Measurements from ENCODE around the gene MSH6.

Gene MSH6

DNA sequence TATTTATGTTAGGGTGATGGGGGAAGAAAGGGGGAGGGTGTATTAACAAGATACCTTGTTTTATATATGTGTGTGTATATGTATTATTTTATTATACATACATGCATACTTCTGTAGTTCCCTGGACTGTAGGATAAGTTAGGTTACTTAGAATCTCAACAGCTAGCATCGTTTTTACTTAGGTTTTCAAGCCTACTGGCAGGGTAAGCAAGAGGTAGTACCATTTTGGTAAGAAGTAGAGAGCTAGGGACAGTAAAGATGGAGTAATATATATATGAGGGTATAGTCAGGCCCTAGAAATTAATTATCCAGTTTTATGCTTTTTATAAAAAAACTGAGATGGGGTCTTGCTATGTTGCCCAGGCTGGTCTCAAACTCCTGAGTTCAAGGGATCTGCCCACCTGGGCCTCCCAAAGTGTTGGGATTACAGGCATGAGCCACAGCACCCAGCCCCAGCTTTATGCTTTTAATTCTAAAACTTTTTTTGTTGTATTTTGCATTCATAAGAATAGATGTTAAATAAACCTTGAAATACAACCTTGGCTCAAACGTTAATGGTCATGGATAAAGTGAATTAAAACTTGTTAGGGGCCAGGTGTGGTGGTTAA, 13.2 kb downstream of the MSH6 start:
- no peak for DNase-seq (ENCODE audit: low read depth)
- H3K4me3 ChIP-seq (ENCODE audit: control insufficient read depth, low read depth, low read length): no peak overlapping the region
- TF ChIP-seq, protein P1, sequence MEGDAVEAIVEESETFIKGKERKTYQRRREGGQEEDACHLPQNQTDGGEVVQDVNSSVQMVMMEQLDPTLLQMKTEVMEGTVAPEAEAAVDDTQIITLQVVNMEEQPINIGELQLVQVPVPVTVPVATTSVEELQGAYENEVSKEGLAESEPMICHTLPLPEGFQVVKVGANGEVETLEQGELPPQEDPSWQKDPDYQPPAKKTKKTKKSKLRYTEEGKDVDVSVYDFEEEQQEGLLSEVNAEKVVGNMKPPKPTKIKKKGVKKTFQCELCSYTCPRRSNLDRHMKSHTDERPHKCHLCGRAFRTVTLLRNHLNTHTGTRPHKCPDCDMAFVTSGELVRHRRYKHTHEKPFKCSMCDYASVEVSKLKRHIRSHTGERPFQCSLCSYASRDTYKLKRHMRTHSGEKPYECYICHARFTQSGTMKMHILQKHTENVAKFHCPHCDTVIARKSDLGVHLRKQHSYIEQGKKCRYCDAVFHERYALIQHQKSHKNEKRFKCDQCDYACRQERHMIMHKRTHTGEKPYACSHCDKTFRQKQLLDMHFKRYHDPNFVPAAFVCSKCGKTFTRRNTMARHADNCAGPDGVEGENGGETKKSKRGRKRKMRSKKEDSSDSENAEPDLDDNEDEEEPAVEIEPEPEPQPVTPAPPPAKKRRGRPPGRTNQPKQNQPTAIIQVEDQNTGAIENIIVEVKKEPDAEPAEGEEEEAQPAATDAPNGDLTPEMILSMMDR (conservative IDR thresholded peaks at IDR 0.05; ENCODE audit: control insufficient read depth, insufficient read depth, low read depth, low read length): no peak

DNA sequence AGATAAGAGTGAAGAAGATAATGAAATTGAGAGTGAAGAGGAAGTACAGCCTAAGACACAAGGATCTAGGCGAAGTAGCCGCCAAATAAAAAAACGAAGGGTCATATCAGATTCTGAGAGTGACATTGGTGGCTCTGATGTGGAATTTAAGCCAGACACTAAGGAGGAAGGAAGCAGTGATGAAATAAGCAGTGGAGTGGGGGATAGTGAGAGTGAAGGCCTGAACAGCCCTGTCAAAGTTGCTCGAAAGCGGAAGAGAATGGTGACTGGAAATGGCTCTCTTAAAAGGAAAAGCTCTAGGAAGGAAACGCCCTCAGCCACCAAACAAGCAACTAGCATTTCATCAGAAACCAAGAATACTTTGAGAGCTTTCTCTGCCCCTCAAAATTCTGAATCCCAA, 15.7 kb downstream of the MSH6 start:
- TF ChIP-seq, protein P1 (conservative IDR thresholded peaks at IDR 0.05; ENCODE audit: control insufficient read depth, insufficient read depth, low read depth, low read length): no peak
- H3K4me3 ChIP-seq (ENCODE audit: control insufficient read depth, low read depth, low read length): no peak overlapping the region
- DNase-seq (ENCODE audit: low read depth): no peak

DNA sequence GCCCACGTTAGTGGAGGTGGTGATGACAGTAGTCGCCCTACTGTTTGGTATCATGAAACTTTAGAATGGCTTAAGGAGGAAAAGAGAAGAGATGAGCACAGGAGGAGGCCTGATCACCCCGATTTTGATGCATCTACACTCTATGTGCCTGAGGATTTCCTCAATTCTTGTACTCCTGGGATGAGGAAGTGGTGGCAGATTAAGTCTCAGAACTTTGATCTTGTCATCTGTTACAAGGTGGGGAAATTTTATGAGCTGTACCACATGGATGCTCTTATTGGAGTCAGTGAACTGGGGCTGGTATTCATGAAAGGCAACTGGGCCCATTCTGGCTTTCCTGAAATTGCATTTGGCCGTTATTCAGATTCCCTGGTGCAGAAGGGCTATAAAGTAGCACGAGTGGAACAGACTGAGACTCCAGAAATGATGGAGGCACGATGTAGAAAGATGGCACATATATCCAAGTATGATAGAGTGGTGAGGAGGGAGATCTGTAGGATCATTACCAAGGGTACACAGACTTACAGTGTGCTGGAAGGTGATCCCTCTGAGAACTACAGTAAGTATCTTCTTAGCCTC, 16.2 kb downstream of the MSH6 start:
- no peak for DNase-seq (ENCODE audit: low read depth)
- no peak overlapping the region for H3K4me3 ChIP-seq (ENCODE audit: control insufficient read depth, low read depth, low read length)
- TF ChIP-seq, protein P1 (conservative IDR thresholded peaks at IDR 0.05; ENCODE audit: control insufficient read depth, insufficient read depth, low read depth, low read length): no peak

DNA sequence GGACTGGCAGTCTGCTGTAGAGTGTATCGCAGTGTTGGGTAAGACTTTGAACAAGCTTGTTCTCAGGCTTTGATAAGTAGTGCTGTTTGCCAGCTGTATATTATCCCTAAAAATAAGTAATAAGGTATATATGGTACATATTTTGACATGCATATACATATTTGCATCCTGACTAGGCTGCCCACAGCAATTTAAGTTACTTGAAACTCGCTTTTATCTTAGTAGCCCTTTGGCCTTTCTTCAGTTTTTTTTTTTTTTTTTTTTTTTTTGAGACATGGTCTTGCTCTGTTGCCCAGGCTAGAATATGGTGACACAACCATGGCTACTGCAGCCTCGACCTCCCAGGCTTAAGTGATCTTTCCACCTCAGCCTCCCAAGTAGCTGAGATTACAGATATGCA, 18.2 kb downstream of the MSH6 start:
- TF ChIP-seq, protein P1 (conservative IDR thresholded peaks at IDR 0.05; ENCODE audit: control insufficient read depth, insufficient read depth, low read depth, low read length): no peak
- no peak for DNase-seq (ENCODE audit: low read depth)
- no peak overlapping the region for H3K4me3 ChIP-seq (ENCODE audit: control insufficient read depth, low read depth, low read length)

DNA sequence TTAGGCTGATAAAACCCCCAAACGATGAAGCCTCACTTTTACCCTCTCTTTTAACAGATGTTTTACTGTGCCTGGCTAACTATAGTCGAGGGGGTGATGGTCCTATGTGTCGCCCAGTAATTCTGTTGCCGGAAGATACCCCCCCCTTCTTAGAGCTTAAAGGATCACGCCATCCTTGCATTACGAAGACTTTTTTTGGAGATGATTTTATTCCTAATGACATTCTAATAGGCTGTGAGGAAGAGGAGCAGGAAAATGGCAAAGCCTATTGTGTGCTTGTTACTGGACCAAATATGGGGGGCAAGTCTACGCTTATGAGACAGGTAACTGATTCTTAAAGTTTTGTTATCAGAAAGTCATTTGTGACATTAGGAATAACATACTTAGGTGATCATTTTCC, 20.4 kb downstream of the MSH6 start:
- DNase-seq (ENCODE audit: low read depth): no peak
- no peak overlapping the region for H3K4me3 ChIP-seq (ENCODE audit: control insufficient read depth, low read depth, low read length)
- TF ChIP-seq, protein P1 (conservative IDR thresholded peaks at IDR 0.05; ENCODE audit: control insufficient read depth, insufficient read depth, low read depth, low read length): no peak

DNA sequence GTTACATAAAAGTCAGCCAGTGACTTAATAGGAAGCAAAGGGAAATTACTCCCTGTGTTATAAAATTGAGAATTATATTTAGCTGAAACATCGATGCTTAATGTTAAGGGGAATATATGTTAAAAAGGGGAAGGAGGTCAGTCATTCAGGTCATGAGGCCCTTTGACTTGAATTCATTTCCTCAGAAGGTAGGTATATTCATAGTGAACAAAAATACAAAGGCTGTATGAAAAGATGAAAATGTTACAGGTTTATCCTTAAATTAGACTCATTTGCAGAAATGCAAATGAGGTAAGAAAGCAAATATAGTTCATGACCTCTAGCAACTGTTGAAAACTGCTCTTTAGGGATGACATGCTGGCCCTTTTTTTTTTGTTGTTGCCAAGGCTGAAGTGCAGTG, 20.8 kb downstream of the MSH6 start:
- TF ChIP-seq, protein P1 (conservative IDR thresholded peaks at IDR 0.05; ENCODE audit: control insufficient read depth, insufficient read depth, low read depth, low read length): no peak
- no peak overlapping the region for H3K4me3 ChIP-seq (ENCODE audit: control insufficient read depth, low read depth, low read length)
- no peak for DNase-seq (ENCODE audit: low read depth)
